HCT116 (cell line): Measurements from ENCODE around the gene ZFYVE16. TPM values are rescaled to one million over a fixed set of nuclear protein-coding genes. Genes with fewer than 3 reads are reported as not detected.

Experiments
- ATAC-seq: fragments of 200-7000 bp; cut with Tn5 transposase; 2 replicates; pipeline ENCODE4 v1.9.1; 2020; ENCODE audit warnings: mild to moderate bottlenecking, moderate library complexity
- BruUV-seq: library from RNA; stranded (reverse); fragments of 400-500 nt; replicated peaks from 2 replicates; lab custom pipeline; 2021; lab: Mats Ljungman, UMichigan
- CTCF ChIA-PET: fragments of 300-600 bp; sonication (Branson Sonifier 250); formaldehyde crosslinking; loops from one replicate; lab custom pipeline; 2021; ENCODE audit warnings: antibody characterized with exemption; lab: Charles Lee
- POLR2A ChIA-PET: fragments of 300-600, 350-600 bp; sonication (Branson Sonifier 250); formaldehyde crosslinking; loops from one replicate; lab custom pipeline; 2021; ENCODE audit warnings: antibody characterized with exemption; lab: Charles Lee
- RAD21 ChIA-PET, 2 experiments: fragments of 300-600 bp; sonication (Branson Sonifier 250); formaldehyde crosslinking; loops; one replicate each; lab custom pipeline; 2023; ENCODE audit warnings: low total read pairs in 2 of 2; ENCODE audit not compliant: uncharacterized antibody in 2 of 2, unreplicated experiment in 2 of 2, low non-redundant PET in 1 of 2; lab: Charles Lee
- DNase-seq: peaks from one replicate; pipeline ENCODE4 v3.0.0-alpha.2; 2010; ENCODE audit warnings: low read depth, low spot score
- H2AFZ ChIP-seq: fragments of 200-600 bp; shearing (Covaris generic), sonication (generic); 2 replicates; pipeline ENCODE4 v1.6.1; 2017; ENCODE audit warnings: low read depth, mixed run types, mixed read lengths, antibody characterized with exemption, low read length; ENCODE audit not compliant: poor library complexity, severe bottlenecking
- H3K27ac ChIP-seq: 2 replicates; pipeline ENCODE4 v1.5.1; 2012; ENCODE audit warnings: low read depth, low read length
- H3K27me3 ChIP-seq: fragments of 200-600 bp; sonication (generic); 2 replicates; pipeline ENCODE4 v1.6.1; 2016; ENCODE audit warnings: mixed run types, low read length, mixed read lengths; ENCODE audit not compliant: insufficient read depth
- H3K36me3 ChIP-seq, 2 experiments: fragments of 200-500 bp in 1 of 2; fragments of 200-600 bp in 1 of 2; sonication (Bioruptor generic) in 1 of 2; sonication (generic) in 1 of 2; 2 replicates each; pipeline versions ENCODE4 v1.5.1 to v1.6.1; 2014 to 2016; ENCODE audit warnings: low read length in 2 of 2, inconsistent platforms in 1 of 2, mixed read lengths in 1 of 2, mixed run types in 1 of 2; ENCODE audit not compliant: insufficient read depth in 2 of 2, control insufficient read depth in 1 of 2
- H3K4me1 ChIP-seq, 2 experiments: fragments of 200-600 bp in 1 of 2; sonication (generic) in 1 of 2; 2 replicates each; pipeline versions ENCODE4 v1.5.1 to v1.6.1; 2012 to 2017; ENCODE audit warnings: low read length in 2 of 2, inconsistent platforms in 1 of 2, mild to moderate bottlenecking in 1 of 2, mixed read lengths in 1 of 2, mixed run types in 1 of 2, moderate library complexity in 1 of 2; ENCODE audit not compliant: insufficient read depth in 2 of 2, control insufficient read depth in 1 of 2
- H3K4me2 ChIP-seq: fragments of 200-600 bp; sonication (generic); 2 replicates; pipeline ENCODE4 v1.6.1; 2017; ENCODE audit warnings: mixed run types, low read length, mixed read lengths
- H3K4me3 ChIP-seq, 2 experiments: fragments of 200-600 bp in 1 of 2; sonication (generic) in 1 of 2; replicated peaks in 1 of 2; 2 replicates each; pipeline ENCODE4 v1.5.1; 2011 to 2016; ENCODE audit warnings: low read length in 2 of 2, control low read depth in 1 of 2, low read depth in 1 of 2, mild to moderate bottlenecking in 1 of 2, mixed read lengths in 1 of 2, mixed run types in 1 of 2
- H3K79me2 ChIP-seq: fragments of 200-600 bp; sonication (generic); 2 replicates; pipeline ENCODE4 v1.6.1; 2017; ENCODE audit warnings: mild to moderate bottlenecking, mixed run types, low read length, moderate library complexity, mixed read lengths; ENCODE audit not compliant: insufficient read depth
- H3K9ac ChIP-seq: fragments of 200-600 bp; sonication (generic); 2 replicates; pipeline ENCODE4 v1.6.1; 2016; ENCODE audit warnings: low read length, mixed read lengths
- H3K9me2 ChIP-seq: fragments of 200-600 bp; sonication (generic), shearing (Covaris generic); 2 replicates; pipeline ENCODE4 v1.6.1; 2017; ENCODE audit warnings: mixed run types, mild to moderate bottlenecking, moderate library complexity; ENCODE audit not compliant: insufficient read depth
- H3K9me3 ChIP-seq, 2 experiments: fragments of 200-500 bp in 1 of 2; fragments of 200-600 bp in 1 of 2; sonication (Bioruptor generic) in 1 of 2; sonication (generic) in 1 of 2; 2 replicates each; pipeline ENCODE4 v1.6.1; 2014 to 2017; ENCODE audit warnings: low read length in 2 of 2, mixed read lengths in 2 of 2, inconsistent platforms in 1 of 2, low read depth in 1 of 2, mild to moderate bottlenecking in 1 of 2, mixed run types in 1 of 2, moderate library complexity in 1 of 2; ENCODE audit not compliant: control insufficient read depth in 1 of 2, insufficient read depth in 1 of 2
- H4K20me1 ChIP-seq: fragments of 200-600 bp; sonication (generic), shearing (Covaris generic); 2 replicates; pipeline ENCODE4 v1.6.1; 2017; ENCODE audit warnings: mixed run types, mild to moderate bottlenecking, moderate library complexity; ENCODE audit not compliant: insufficient read depth
- CBX3 ChIP-seq: IDR thresholded peaks from 2 replicates; pipeline ENCODE4 v1.6.1; 2012; ENCODE audit warnings: low read depth
- CEBPB ChIP-seq: IDR thresholded peaks from 2 replicates; pipeline ENCODE4 v1.6.1; 2012; ENCODE audit warnings: low read depth
- EGR1 ChIP-seq: IDR thresholded peaks from 2 replicates; pipeline ENCODE4 v1.6.1; 2012; ENCODE audit warnings: low read depth
- ELF1 ChIP-seq: IDR thresholded peaks from 2 replicates; pipeline ENCODE4 v1.6.1; 2012; ENCODE audit warnings: low read depth, borderline replicate concordance
- JUND ChIP-seq: IDR thresholded peaks from 2 replicates; pipeline ENCODE4 v1.6.1; 2012
- POLR2A ChIP-seq: IDR thresholded peaks from 2 replicates; pipeline ENCODE4 v1.7.0; 2011; ENCODE audit warnings: borderline replicate concordance; ENCODE audit not compliant: insufficient read depth, insufficient read length; ENCODE audit errors: extremely low read depth
- RAD21 ChIP-seq: IDR thresholded peaks from 2 replicates; pipeline ENCODE4 v1.6.1; 2012; ENCODE audit warnings: low read depth, mild to moderate bottlenecking
- SIN3A ChIP-seq: IDR thresholded peaks from 2 replicates; pipeline ENCODE4 v1.6.1; 2012; ENCODE audit warnings: low read depth
- SP1 ChIP-seq: IDR thresholded peaks from 2 replicates; pipeline ENCODE4 v1.6.1; 2012; ENCODE audit warnings: low read depth
- SRF ChIP-seq: IDR thresholded peaks from 2 replicates; pipeline ENCODE4 v1.6.1; 2012; ENCODE audit warnings: low read depth
- intact Hi-C: fragments of 100-400 bp; cut with micrococcal nuclease; formaldehyde crosslinking; loops from 2 replicates; pipeline ENCODE4 v1.10.0; 2022
- total RNA-seq: library from RNA; stranded (reverse); gene quantifications from one replicate; pipeline ENCODE4 v1.2.1, GENCODE V29; 2021; ENCODE audit not compliant: unreplicated experiment
- TF ChIP-seq, protein P1 (sequence below): IDR thresholded peaks from 2 replicates; pipeline ENCODE4 v1.6.1; 2012
- TF ChIP-seq, protein P2 (sequence below), 3 experiments: fragments of 200-600 bp in 1 of 3; sonication (generic) in 1 of 3; IDR thresholded peaks in 2 of 3; conservative IDR thresholded peaks in 1 of 3; 2 replicates each; pipeline ENCODE4 v1.5.1; 2012 to 2017; ENCODE audit warnings: low read depth in 2 of 3, low read length in 2 of 3, antibody characterized with exemption in 1 of 3, borderline replicate concordance in 1 of 3, control low read depth in 1 of 3, mild to moderate bottlenecking in 1 of 3, mixed read lengths in 1 of 3, mixed run types in 1 of 3, moderate library complexity in 1 of 3; ENCODE audit not compliant: insufficient read depth in 1 of 3

ZFYVE16 gene
- total RNA-seq, 1 experiment from 2014 or later: 24.2 TPM

DNA sequence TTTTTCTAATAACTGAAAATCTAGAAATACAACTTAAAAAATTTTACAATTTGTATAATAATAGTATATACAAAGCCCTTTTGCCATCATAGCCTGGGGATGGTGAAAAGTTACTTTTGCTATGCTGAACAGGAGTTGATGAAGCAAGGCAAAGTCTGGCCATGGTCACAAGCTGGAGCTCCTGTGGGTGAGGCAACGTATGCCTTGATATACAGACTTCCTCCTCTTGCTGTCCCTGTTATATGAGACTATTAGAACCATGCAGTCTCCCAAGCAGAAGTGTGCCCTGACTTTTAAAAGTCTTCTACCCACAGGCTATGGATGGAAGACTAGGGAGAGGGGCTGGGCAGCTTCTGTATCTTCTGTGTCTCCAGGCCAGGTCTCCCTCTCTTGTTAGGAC, 95.8 kb downstream of the ZFYVE16 start:
- CTCF ChIA-PET: no interaction called here

DNA sequence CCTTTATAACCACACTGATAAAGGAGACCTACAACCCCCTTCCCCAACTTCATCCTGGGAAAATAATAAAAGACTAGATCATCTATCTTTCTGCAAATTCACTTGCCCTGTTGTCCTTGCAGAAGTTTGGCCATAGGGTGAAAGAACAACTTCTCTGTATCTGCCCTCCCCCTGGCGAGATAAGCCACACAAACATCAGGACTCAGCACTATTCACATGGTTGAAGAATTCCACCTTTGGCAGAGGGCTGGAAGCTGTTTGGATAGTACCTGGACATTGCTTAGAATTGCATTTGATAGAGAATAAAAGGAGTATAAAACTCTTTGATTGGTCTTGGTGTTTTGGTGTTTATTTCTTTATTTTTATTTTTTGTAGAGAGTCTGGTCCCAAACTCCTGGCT, 97.0 kb downstream of the ZFYVE16 start:
- no peak for DNase-seq
- Histone ChIP-seq H3K27ac (no peak overlapping the region), H3K9me2 (no peaks in the 10 kb centered on the region), H3K79me2 (no peaks in the 10 kb centered on the region), H3K36me3 (no peaks in the 10 kb centered on the region), H3K4me3 (no peak overlapping the region), H3K9ac (no peak overlapping the region), H3K27me3 (no peaks in the 10 kb centered on the region), H3K4me1 (no peaks in the 10 kb centered on the region), H4K20me1 (no peaks in the 10 kb centered on the region), H3K9me3 (no peaks in the 10 kb centered on the region), H3K4me2 (no peak overlapping the region), H2AFZ (no peak overlapping the region)
- TF ChIP-seq EGR1: no peak
- TF ChIP-seq JUND: no peak
- TF ChIP-seq SIN3A: no peak
- TF ChIP-seq POLR2A: no peak
- TF ChIP-seq RAD21: no peak
- TF ChIP-seq SP1: no peak
- TF ChIP-seq ELF1: no peak
- TF ChIP-seq, protein P1, sequence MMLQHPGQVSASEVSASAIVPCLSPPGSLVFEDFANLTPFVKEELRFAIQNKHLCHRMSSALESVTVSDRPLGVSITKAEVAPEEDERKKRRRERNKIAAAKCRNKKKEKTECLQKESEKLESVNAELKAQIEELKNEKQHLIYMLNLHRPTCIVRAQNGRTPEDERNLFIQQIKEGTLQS: no peak
- no peak for TF ChIP-seq CEBPB
- no peak for TF ChIP-seq CBX3
- TF ChIP-seq, protein P2, sequence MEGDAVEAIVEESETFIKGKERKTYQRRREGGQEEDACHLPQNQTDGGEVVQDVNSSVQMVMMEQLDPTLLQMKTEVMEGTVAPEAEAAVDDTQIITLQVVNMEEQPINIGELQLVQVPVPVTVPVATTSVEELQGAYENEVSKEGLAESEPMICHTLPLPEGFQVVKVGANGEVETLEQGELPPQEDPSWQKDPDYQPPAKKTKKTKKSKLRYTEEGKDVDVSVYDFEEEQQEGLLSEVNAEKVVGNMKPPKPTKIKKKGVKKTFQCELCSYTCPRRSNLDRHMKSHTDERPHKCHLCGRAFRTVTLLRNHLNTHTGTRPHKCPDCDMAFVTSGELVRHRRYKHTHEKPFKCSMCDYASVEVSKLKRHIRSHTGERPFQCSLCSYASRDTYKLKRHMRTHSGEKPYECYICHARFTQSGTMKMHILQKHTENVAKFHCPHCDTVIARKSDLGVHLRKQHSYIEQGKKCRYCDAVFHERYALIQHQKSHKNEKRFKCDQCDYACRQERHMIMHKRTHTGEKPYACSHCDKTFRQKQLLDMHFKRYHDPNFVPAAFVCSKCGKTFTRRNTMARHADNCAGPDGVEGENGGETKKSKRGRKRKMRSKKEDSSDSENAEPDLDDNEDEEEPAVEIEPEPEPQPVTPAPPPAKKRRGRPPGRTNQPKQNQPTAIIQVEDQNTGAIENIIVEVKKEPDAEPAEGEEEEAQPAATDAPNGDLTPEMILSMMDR (IDR thresholded peaks at IDR 0.05 in 2 of 3, conservative IDR thresholded peaks at IDR 0.05 in 1 of 3; ENCODE audit: borderline replicate concordance in 1 of 3, insufficient read depth in 1 of 3, low read depth in 2 of 3, low read length in 2 of 3): no peak
- ChIA-PET CTCF (no interaction called here), RAD21 (no interaction called here), POLR2A (no interaction called here)
- no peak for ATAC-seq
- intact Hi-C loops: no loop called here
- BruUV-seq: no TSS peak

More for the DNA sequence above, 95.8 kb downstream of the ZFYVE16 start:
- Histone ChIP-seq H3K9me2 (no peaks in the 10 kb centered on the region), H4K20me1 (no peaks in the 10 kb centered on the region), H3K4me2 (no peak overlapping the region), H3K36me3 (no peaks in the 10 kb centered on the region), H3K79me2 (no peaks in the 10 kb centered on the region), H3K4me1 (no peaks in the 10 kb centered on the region), H3K4me3 (no peak overlapping the region), H3K27me3 (no peaks in the 10 kb centered on the region), H3K9me3 (no peaks in the 10 kb centered on the region), H2AFZ (no peak overlapping the region), H3K27ac (no peak overlapping the region), H3K9ac (no peak overlapping the region)
- no TSS peak for BruUV-seq
- intact Hi-C loops: no loop called here
- TF ChIP-seq, protein P1: no peak
- TF ChIP-seq EGR1 (no peak), JUND (no peak), SRF (no peak), POLR2A (no peak), ELF1 (no peak)
- RAD21 ChIA-PET: no interaction called here
- DNase-seq (no peak), ATAC-seq (no peak)
- POLR2A ChIA-PET: no interaction called here
